CD14-positive monocyte (primary cell): ENCODE measurements around the gene INPP5A. TPM values are rescaled to one million over a fixed set of nuclear protein-coding genes. Genes with fewer than 3 reads are reported as not detected.

Source experiments
- DNase-seq, 3 donors: peaks; one replicate each; pipeline ENCODE4 v3.0.0-alpha.2; 2011 to 2022
- H2AFZ ChIP-seq: 2 replicates; pipeline ENCODE4 v1.6.0; 2012; ENCODE audit warnings: mild to moderate bottlenecking, low read depth, low read length, inconsistent platforms; ENCODE audit not compliant: insufficient read depth, poor library complexity, severe bottlenecking
- H3K27ac ChIP-seq, 2 donors: 1 replicate in 1 of 2; 2 replicates in 1 of 2; pipeline ENCODE4 v1.5.1; 2012 to 2013; ENCODE audit warnings: low read length in 2 of 2, control low read depth in 1 of 2, inconsistent platforms in 1 of 2, low read depth in 1 of 2, mild to moderate bottlenecking in 1 of 2
- H3K27me3 ChIP-seq, 2 donors: one replicate each; pipeline versions ENCODE4 v1.6.0 to v1.6.1; 2011 to 2013; ENCODE audit warnings: low read length in 2 of 2; ENCODE audit not compliant: control insufficient read depth in 2 of 2, insufficient read depth in 2 of 2
- H3K36me3 ChIP-seq, 2 donors: replicated peaks in 1 of 2; 1 replicate in 1 of 2; 2 replicates in 1 of 2; pipeline versions ENCODE4 v1.5.1 to v1.6.1; 2012 to 2013; ENCODE audit warnings: low read length in 2 of 2, control low read depth in 1 of 2, inconsistent platforms in 1 of 2, mild to moderate bottlenecking in 1 of 2; ENCODE audit not compliant: insufficient read depth in 2 of 2, control insufficient read depth in 1 of 2
- H3K4me1 ChIP-seq, 2 donors: 1 replicate in 1 of 2; 2 replicates in 1 of 2; pipeline versions ENCODE4 v1.5.1 to v1.6.1; 2012 to 2013; ENCODE audit warnings: low read length in 2 of 2, control low read depth in 1 of 2, inconsistent platforms in 1 of 2, mild to moderate bottlenecking in 1 of 2, moderate library complexity in 1 of 2; ENCODE audit not compliant: insufficient read depth in 2 of 2, control insufficient read depth in 1 of 2
- H3K4me2 ChIP-seq: replicated peaks from 2 replicates; pipeline ENCODE3; 2012; ENCODE audit warnings: low read length, moderate library complexity, mild to moderate bottlenecking; ENCODE audit not compliant: poor library complexity, severe bottlenecking; ENCODE audit errors: extremely low read depth
- H3K4me3 ChIP-seq, 3 experiments: fragments of 200-600 bp in 1 of 3; sonication (generic) in 1 of 3; replicated peaks in 1 of 3; 1 replicate in 2 of 3; 2 replicates in 1 of 3; pipeline ENCODE4 v1.5.1; 2011 to 2013; ENCODE audit warnings: low read length in 3 of 3, mild to moderate bottlenecking in 3 of 3, control low read depth in 2 of 3, low read depth in 2 of 3, inconsistent platforms in 1 of 3, moderate library complexity in 1 of 3
- H3K79me2 ChIP-seq: 2 replicates; pipeline ENCODE4 v1.6.0; 2012; ENCODE audit warnings: mild to moderate bottlenecking, control low read depth, inconsistent platforms, low read length, moderate library complexity; ENCODE audit not compliant: insufficient read depth
- H3K9ac ChIP-seq: 2 replicates; pipeline ENCODE4 v1.6.0; 2017; ENCODE audit warnings: low read length, mild to moderate bottlenecking; ENCODE audit not compliant: insufficient read depth, poor library complexity, severe bottlenecking
- H3K9me3 ChIP-seq, 2 donors: replicated peaks in 1 of 2; 1 replicate in 1 of 2; 2 replicates in 1 of 2; pipeline versions ENCODE4 v1.5.1 to v1.6.1; 2012 to 2013; ENCODE audit warnings: low read length in 2 of 2, control low read depth in 1 of 2; ENCODE audit not compliant: control insufficient read depth in 1 of 2, insufficient read depth in 1 of 2
- H4K20me1 ChIP-seq: 2 replicates; pipeline ENCODE4 v1.6.0; 2012; ENCODE audit warnings: mild to moderate bottlenecking, low read length, control low read depth, moderate library complexity; ENCODE audit not compliant: insufficient read depth
- H3K27ac Mint-ChIP-seq, 7 donors: one replicate each; pipeline ENCODE4 v1.8.0; 2020; ENCODE audit warnings: mild to moderate bottlenecking in 7 of 7, mixed read lengths in 7 of 7, moderate library complexity in 6 of 7, inconsistent platforms in 2 of 7
- H3K27me3 Mint-ChIP-seq, 3 donors: one replicate each; pipeline ENCODE4 v1.8.0; 2021 to 2022; ENCODE audit warnings: low read depth in 3 of 3, mild to moderate bottlenecking in 3 of 3, mixed read lengths in 3 of 3, moderate library complexity in 3 of 3, inconsistent platforms in 1 of 3
- H3K36me3 Mint-ChIP-seq, 2 donors: one replicate each; pipeline ENCODE4 v1.8.0; 2020; ENCODE audit warnings: mixed read lengths in 2 of 2, inconsistent platforms in 1 of 2, mild to moderate bottlenecking in 1 of 2
- H3K4me1 Mint-ChIP-seq: one replicate; pipeline ENCODE4 v1.8.0; 2020; ENCODE audit warnings: mild to moderate bottlenecking, mixed read lengths
- H3K4me3 Mint-ChIP-seq, 2 donors: one replicate each; pipeline ENCODE4 v1.8.0; 2020; ENCODE audit warnings: mild to moderate bottlenecking in 2 of 2, mixed read lengths in 2 of 2, moderate library complexity in 1 of 2
- H3K9me3 Mint-ChIP-seq, 7 donors: one replicate each; pipeline ENCODE4 v1.8.0; 2020 to 2022; ENCODE audit warnings: mixed read lengths in 7 of 7, mild to moderate bottlenecking in 6 of 7, moderate library complexity in 6 of 7, inconsistent platforms in 2 of 7
- CTCF ChIP-seq: fragments of 200-600 bp; IDR thresholded peaks from one replicate; pipeline ENCODE4 v1.8.0; 2022; ENCODE audit warnings: antibody characterized with exemption, mild to moderate bottlenecking
- WGBS: methylation state at CpG from one replicate; pipeline ENCODE4 v1.1.5; 2013; ENCODE audit warnings: missing lambda C conversion rate; ENCODE audit not compliant: insufficient coverage; 5-methylcytosine and 5-hydroxymethylcytosine counted together
- intact Hi-C, 2 donors: fragments of 100-400 bp; cut with micrococcal nuclease; formaldehyde crosslinking; loops; one replicate each; pipeline versions ENCODE4 v1.15.0 to v1.15.1; 2023
- polyA plus RNA-seq, 3 donors: library from polyadenylated mRNA; depleted of rRNA in 1 of 3; unstranded in 2 of 3; stranded (reverse) in 1 of 3; fragments of 300-500 nt in 2 of 3; fragments of >200 nt in 1 of 3; fragmentation: Illumina TruSeq in 2 of 3; gene quantifications; 1 replicate in 2 of 3; 2 replicates in 1 of 3; pipeline ENCODE4 v1.2.3, GENCODE V29; 2012 to 2021

The INPP5A gene
- polyA plus RNA-seq, 3 donors, result 0.87 to 17.2 (median 2.9) TPM

DNA sequence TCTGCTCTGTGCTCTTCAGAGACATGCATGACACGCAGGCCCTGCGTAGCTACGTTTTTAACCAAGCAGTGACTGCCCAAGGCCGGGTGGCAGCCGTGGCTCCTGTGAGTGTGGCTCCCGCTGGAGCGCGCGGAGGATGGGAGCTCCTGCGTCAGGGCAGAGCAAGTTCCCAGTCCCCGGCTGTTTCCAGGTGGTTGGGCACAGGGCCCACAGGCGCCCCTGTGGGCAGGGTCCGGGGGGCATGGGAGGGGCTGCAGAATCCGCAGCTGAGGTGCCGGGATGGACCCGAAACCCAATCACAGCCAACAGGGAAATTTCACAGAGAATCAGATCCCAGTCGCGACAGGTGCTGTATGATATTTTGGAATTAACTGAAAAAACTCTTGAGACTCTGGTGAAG lies 238.6 kb downstream of the INPP5A start:
- Histone ChIP-seq H3K4me2 (no peak overlapping the region), H3K4me3 (no peak overlapping the region), H4K20me1 (no peaks in the 10 kb centered on the region), H3K9ac (no peak overlapping the region), H2AFZ (no peak overlapping the region), H3K27me3 (no peaks in the 10 kb centered on the region), H3K79me2 (no peaks in the 10 kb centered on the region), H3K27ac (no peak overlapping the region), H3K4me1 (no peaks in the 10 kb centered on the region), H3K36me3 (peaks cover 33 to 35% of the 10 kb centered on the region in 2 donors), H3K9me3 (peaks cover 3 to 5% of the 10 kb centered on the region in 2 donors)
- WGBS, result 98% methylated on average over 16 of the region's 18 CpGs
- no peak for TF ChIP-seq CTCF
- intact Hi-C loops, result no loop called here
- Mint-ChIP-seq H3K36me3 (peaks cover 29 to 59% of the 10 kb centered on the region in 2 donors), H3K4me3 (no peak overlapping the region), H3K9me3 (peaks cover 0 to 6% (median 3%) of the 10 kb centered on the region in 7 donors), H3K27me3 (peaks cover 0 to 1% (median 1%) of the 10 kb centered on the region in 3 donors), H3K4me1 (no peaks in the 10 kb centered on the region), H3K27ac (no peak overlapping the region)
- DNase-seq, result no peak

DNA sequence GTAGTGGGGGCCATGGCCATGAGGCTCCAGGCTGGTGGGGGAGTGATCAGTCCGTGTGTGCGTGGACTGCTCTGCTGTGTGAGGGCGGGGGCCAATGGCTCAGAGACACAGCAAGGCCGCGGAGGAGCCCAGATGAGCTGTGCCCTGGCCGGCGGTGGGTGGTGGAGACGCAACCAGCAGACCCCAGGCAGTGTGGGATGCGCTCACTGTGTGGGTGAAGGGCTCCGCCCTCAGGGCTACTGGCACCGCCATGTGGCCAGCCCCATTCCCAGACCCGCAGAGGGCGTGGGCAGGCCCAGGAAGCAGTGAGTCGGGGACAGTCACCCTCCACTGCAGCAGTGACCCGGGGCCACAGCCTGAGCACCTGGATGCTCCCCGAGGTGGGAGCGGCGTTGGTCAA lies 239.2 kb downstream of the INPP5A start:
- H3K4me3 Mint-ChIP-seq, result no peak overlapping the region
- Histone ChIP-seq H3K4me3 (no peak overlapping the region), H3K27me3 (no peaks in the 10 kb centered on the region), H3K4me1 (no peaks in the 10 kb centered on the region), H3K4me2 (no peak overlapping the region), H3K9ac (no peak overlapping the region), H3K27ac (no peak overlapping the region), H4K20me1 (no peaks in the 10 kb centered on the region), H2AFZ (no peak overlapping the region), H3K36me3 (peaks cover 36 to 42% of the 10 kb centered on the region in 2 donors), H3K9me3 (no peaks in the 10 kb centered on the region), H3K79me2 (no peaks in the 10 kb centered on the region)
- WGBS, result 98% methylated on average over 15 of the region's 18 CpGs
- no peak overlapping the region for H3K27ac Mint-ChIP-seq
- DNase-seq, result no peak
- H3K4me1 Mint-ChIP-seq, result no peaks in the 10 kb centered on the region
- peaks cover 2 to 4% (median 3%) of the 10 kb centered on the region in 3 donors for H3K27me3 Mint-ChIP-seq
- TF ChIP-seq CTCF, result no peak
- peaks cover 0 to 2% (median 0%) of the 10 kb centered on the region in 7 donors for H3K9me3 Mint-ChIP-seq
- intact Hi-C loops, result no loop called here
- peaks cover 35 to 62% of the 10 kb centered on the region in 2 donors for H3K36me3 Mint-ChIP-seq
